A549 treated with ZK216348 at 1 μM for 4 hours (cell line): Measurements from ENCODE around the gene PTCH2. TPM values are rescaled to one million over a fixed set of nuclear protein-coding genes. Genes with fewer than 3 reads are reported as not detected.

ENCODE experiments used
- total RNA-seq: library from RNA; stranded (reverse); fragments of 200-300 nt; extraction: Qiagen RNA extraction; gene quantifications from 5 replicates; pipeline ENCODE4 v1.2.3, GENCODE V29; 2022; ENCODE audit warnings: low read depth

The PTCH2 gene, protein sequence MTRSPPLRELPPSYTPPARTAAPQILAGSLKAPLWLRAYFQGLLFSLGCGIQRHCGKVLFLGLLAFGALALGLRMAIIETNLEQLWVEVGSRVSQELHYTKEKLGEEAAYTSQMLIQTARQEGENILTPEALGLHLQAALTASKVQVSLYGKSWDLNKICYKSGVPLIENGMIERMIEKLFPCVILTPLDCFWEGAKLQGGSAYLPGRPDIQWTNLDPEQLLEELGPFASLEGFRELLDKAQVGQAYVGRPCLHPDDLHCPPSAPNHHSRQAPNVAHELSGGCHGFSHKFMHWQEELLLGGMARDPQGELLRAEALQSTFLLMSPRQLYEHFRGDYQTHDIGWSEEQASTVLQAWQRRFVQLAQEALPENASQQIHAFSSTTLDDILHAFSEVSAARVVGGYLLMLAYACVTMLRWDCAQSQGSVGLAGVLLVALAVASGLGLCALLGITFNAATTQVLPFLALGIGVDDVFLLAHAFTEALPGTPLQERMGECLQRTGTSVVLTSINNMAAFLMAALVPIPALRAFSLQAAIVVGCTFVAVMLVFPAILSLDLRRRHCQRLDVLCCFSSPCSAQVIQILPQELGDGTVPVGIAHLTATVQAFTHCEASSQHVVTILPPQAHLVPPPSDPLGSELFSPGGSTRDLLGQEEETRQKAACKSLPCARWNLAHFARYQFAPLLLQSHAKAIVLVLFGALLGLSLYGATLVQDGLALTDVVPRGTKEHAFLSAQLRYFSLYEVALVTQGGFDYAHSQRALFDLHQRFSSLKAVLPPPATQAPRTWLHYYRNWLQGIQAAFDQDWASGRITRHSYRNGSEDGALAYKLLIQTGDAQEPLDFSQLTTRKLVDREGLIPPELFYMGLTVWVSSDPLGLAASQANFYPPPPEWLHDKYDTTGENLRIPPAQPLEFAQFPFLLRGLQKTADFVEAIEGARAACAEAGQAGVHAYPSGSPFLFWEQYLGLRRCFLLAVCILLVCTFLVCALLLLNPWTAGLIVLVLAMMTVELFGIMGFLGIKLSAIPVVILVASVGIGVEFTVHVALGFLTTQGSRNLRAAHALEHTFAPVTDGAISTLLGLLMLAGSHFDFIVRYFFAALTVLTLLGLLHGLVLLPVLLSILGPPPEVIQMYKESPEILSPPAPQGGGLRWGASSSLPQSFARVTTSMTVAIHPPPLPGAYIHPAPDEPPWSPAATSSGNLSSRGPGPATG
- 0.20 to 0.31 TPM (median 0.25 TPM) in 4 of 5 replicates, not detected in the other for total RNA-seq

DNA sequence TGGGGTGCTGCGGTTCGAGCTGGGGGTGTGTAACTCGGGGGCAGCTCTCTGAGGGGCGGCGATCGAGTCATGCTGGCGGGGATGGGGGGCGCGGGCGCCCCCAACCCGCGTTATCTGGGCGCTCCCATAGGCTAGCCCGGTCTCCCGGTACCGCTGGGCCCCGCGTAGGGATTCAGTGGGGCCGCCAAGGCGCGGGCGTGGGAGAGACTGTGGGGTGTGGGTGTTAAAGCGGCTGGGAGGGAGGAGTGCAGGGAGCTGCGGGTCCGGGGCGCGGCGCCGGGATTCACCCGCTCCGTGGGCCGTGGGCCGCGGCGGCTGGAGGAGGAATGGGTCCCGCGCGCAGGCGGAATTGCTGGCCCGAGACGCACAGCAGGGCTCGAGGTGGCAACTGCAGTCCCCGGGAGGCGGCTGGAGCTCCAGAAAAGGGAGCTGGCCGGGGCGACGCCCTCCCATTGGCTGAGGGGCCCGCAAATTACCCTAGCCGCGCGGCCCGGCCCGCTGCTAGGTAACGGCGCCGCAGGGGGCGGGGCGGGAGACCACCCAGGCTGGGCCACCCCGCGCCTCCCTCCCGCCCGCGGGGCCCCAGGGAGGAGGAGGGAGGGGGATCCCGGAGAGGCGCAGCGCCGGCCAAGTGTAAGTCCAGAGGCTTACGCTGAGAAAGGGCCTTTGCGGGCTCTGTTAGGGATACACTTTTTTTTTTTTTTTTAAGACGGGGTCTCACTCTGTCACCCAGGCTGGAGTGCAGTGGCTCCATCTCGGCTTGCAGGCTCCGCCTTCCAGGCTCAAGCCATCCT lies at the start of gene PTCH2:
Gene PTCH2 (minus strand): TSS at position 392 of the 794 bp plus-strand sequence. CDS start 321 bp downstream, at position 71.

DNA sequence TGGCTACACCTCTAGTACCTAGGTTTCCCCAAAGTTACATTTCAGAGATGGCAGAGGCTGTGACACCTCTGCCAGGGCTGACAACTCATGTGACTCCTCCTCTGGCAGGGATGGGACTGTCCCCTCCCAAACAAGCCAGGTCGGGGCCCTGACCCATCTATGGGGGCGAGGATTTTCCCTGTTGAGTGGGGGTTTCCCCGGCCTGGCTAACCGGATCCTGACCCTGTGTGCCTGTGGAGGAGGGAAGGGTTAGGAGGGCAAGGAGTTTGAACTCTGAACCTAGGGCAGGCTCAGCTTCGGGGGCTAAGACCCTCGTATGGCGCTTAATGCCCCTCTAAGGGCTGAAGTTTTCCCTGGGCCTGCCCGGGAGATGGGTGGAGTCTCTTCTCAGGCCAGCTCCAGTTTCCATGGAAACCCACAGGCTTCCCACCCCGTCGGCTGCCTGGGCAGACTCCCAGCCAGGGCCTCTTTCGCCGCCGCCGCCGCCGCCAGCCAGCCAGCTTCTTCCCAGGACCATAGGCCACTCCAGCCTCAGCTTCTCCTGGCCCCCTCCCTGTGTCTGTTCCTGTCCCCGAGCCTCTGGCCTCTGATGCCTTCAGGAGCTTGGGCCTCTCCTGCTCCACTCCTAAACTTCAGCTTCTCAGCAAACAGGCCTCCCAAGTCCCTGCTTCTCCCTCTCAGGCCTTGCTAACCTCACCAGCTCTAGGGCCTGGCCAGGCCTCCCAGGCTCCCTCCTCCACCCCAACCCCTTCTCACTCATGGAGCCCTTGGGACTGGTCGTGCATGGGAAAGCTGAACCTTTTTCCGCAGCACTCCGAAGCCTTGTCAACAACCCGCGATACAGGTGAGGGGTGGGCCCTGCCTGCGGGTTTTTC lies 34.8 kb downstream of the PTCH2 start, which contains the start of gene BTBD19:
Gene BTBD19 (plus strand): TSS at position 461 of the 875 bp plus-strand sequence. CDS start 298 bp downstream, at position 759.

DNA sequence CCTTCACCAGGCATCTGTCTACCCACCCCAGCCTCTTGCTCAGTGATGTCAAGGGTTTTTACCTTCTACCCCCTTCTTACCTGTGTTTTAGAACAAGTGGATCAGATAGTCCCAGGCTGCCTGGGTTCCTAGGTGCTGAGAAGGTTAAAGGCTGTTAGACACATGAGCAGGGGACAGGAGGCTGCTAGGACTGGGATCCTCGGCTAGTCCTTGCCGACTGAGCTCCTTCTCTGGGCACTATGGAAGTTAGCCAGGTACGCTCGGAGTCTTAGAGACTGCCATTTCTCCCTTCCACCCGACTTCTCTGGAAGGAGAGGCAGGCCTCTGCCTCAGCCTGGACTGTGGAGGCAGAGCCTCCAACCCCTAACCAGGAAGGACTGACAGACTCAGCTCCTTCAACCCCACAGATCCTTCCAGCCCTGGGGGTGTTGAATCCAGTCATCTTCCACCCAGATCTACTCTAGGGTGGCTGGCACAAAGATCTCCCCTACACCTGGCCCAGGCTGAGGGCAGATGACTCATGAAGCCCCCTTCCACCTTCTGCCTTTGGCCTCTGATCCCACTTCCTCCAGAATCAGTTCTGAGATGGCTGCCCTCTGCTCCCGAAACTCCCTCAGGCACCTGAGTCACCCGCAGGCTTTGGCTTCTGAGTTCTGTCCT lies 36.2 kb downstream of the PTCH2 start, which contains the start of gene DYNLT4:
Gene DYNLT4 (minus strand): TSS at position 648 of the 660 bp plus-strand sequence. CDS start 683 bp downstream, outside the sequence.

DNA sequence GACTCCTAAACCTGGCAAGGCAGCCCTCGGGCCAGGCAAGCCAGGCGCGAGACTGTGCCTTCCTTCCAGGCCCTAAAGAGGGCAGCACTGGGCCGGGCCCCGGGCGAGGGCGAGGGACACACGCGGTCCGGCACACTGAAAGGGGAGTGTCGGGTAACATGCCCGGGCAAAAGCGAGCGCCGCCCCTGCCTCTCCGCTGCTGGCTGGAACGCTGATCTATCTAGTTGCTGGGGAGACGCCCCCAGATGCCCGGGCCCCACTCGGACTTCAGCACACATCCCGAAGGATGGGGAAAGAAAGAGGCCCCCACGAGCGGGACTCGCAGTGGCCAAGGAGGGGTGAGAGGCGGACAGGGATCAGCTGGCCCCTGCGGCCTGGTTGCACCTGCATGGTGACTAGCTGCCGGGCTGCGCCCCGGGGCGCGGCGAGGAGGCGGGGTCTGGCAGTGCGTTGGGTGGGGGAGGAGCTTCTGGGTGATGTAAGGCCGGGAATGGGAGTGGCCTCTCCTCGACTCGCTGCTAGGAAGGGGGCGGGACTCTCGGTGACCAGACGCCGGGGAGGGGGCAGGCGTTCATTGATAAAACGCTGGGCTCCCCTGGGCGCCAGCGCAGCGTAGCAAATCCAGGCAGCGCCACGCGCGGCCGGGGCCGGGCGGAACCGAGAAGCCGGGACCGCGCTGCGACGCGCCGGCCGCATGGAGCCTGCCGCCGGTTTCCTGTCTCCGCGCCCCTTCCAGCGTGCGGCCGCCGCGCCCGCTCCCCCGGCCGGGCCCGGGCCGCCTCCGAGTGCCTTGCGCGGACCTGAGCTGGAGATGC lies 43.1 kb downstream of the PTCH2 start, which contains the start of gene PLK3:
Gene PLK3 (plus strand): TSS at position 608 of the 815 bp plus-strand sequence. CDS start 87 bp downstream, at position 695.

DNA sequence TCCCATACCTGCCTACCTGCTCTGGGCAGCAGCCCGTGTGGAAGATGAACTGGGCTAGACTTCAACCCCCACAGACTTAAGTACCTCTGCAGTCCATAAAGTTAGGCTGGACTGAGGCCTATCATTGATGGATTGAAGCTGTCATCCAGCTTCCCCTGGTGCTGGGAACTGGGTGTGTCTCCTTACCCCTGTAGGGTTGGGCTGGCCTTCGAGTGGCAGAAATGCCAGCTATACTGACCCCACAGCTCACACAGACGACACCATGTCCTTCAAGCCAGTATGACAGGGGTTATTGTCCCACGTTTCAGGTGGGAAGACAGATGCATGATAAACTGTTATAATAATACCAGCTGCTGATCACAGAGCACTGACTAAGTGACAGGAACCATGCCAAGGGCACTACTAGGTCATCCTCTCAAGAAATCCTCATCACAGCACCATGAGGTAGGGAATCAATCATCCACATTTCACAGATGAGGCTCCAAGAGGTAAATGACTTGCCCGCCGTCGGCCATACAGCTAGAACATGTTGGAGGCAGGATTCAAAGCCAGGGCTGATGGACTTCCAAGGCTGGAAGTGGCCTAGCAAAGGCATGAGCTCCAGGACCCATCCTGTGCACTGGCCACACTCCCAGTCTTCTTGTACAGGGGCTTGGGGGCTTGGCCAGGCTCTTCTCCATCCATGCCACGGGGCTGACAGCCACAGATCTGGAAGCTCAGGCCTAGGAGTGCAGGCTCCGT lies 54.8 kb downstream of the PTCH2 start, which contains the start of gene BEST4:
Gene BEST4 (minus strand): TSS at position 51 of the 741 bp plus-strand sequence. CDS start 465 bp downstream, outside the sequence.

DNA sequence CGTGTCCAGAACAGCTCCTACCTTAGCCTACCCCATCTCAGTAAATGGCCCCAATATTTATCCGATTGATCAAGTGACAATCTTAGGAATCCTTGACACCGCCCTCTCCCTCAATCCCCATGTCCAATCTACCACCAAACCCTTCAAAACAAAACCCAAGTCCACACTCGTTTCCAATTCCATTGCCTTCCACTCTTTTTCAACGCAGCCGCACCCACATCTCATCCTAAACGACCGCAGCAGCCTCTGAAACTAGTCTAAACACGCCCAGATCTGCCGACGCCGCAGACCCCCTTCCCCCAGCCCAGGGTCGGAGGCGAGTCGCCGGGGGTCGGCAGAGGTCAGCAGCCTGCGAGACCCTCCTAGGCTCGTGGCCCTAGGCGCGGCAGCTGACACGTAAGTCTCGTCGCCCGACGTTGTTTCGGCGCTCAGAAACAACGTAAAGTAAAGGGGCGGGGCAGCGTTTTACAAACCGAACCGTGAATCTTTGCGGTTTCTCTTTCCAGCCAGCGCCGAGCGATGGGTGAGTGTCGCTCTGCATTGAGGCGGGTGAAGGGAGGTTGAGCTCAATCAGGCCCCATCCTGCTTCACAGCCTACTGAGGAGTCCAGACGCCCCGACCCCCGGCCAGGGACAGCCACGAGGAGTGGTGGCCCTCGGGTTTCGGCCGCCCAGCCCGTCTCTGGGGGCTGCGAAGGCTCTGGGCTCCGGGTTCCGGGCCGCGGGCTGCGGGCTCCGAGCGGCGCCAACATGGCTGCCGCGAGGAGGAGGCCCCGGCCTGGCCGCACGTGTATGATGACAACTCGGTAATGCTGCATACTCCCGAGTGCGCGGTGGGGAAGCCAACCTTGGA lies 67.7 kb downstream of the PTCH2 start, which contains the start of gene RPS8:
Gene RPS8 (plus strand): TSS at position 463 of the 852 bp plus-strand sequence. CDS start 57 bp downstream, at position 520.

Other genes starting within 250 kb of the PTCH2 start
- gene TMEM53, start 168.8 kb downstream of the PTCH2 start, total RNA-seq = 5.7 to 10.2 TPM (median 9.0 TPM) in 5 replicates
- 0.38 to 1.1 TPM (median 0.65 TPM) in 5 replicates for gene ARMH1, start 168.5 kb downstream of the PTCH2 start, total RNA-seq
- gene RNU5D-1, start 112.1 kb downstream of the PTCH2 start, total RNA-seq = not detected in 5 replicates
- 36.6 to 42.0 TPM (median 40.4 TPM) in 5 replicates for gene KIF2C, start 103.4 kb downstream of the PTCH2 start, total RNA-seq
- gene RPS8, start 67.7 kb downstream of the PTCH2 start, total RNA-seq = 1,564 to 1,669 TPM (median 1,623 TPM) in 5 replicates
- gene BEST4, start 55.1 kb downstream of the PTCH2 start, total RNA-seq = 0.26 to 0.42 TPM (median 0.38 TPM) in 5 replicates
- gene PLK3, start 42.9 kb downstream of the PTCH2 start, total RNA-seq = 9.4 to 22.4 TPM (median 17.4 TPM) in 5 replicates
- 0.69 to 0.99 TPM (median 0.81 TPM) in 3 of 5 replicates, not detected in the others for gene DYNLT4, start 35.9 kb downstream of the PTCH2 start, total RNA-seq
- gene BTBD19, start 34.7 kb downstream of the PTCH2 start, total RNA-seq = 2.0 to 3.4 TPM (median 3.2 TPM) in 5 replicates
- gene EIF2B3, start 143.3 kb upstream of the PTCH2 start, total RNA-seq = 18.0 to 20.9 TPM (median 18.9 TPM) in 5 replicates
- gene HECTD3, start 168.1 kb upstream of the PTCH2 start, total RNA-seq = 11.1 to 22.3 TPM (median 19.7 TPM) in 5 replicates
- gene UROD, start 169.0 kb upstream of the PTCH2 start, total RNA-seq = 43.4 to 47.7 TPM (median 46.1 TPM) in 5 replicates